Measurements from ENCODE around the gene LRRK1. TPM values are rescaled to one million over a fixed set of nuclear protein-coding genes. Genes with fewer than 3 reads are reported as not detected.

Gene LRRK1
- polyA plus RNA-seq, 2 of the 4 experiments (the other 2 are of a cell fraction) = 12.2 to 17.7 TPM

- no peak for TF ChIP-seq MAFK (IDR thresholded peaks at IDR 0.05; ENCODE audit: partially characterized antibody)
Observed at GRCh38 chr15:101049282-101049681, 130.1 kb downstream of the LRRK1 start (continued).

DNA sequence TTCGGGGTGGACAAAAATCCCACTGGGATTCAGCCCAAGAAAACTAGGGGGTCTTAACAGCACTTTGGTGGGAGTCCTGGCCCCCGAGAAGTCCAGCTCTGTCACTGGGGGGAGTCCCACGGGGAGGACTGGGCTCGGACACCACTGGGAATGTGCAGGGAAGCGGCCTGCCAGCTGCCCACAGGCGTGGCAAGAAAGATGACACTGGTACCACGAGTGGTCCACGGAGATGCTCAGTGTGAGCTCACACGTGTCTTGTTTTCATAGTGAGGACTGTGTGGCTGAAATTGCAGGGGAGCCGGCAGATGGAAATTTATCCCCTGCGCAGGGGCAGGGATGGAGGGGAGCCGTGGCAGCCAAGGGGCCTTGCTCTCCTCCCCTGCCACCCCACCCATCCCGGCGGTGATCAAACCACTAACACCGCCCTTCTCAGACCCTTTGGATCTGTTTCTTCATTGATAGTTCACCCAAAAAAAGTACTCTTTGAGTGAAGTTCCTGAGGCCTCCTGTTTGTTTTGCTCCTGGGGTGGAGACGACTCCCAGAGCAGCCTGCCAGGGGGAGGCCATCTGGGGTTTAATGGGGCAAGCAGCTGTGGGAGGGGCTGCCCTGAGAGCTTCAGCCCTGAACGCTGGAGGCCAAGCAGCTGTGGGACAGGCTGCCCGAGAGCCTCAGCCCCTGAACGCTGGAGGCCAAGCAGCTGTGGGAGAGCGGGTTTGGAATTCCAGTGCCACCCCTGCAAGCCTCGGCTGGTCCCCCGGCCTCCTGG is 130.9 kb downstream of the LRRK1 start:
- WGBS (ENCODE audit: missing lambda C conversion rate) = 87% methylated on average over 22 of the region's 22 CpGs
- no peak overlapping the region for H3K4me2 ChIP-seq

DNA sequence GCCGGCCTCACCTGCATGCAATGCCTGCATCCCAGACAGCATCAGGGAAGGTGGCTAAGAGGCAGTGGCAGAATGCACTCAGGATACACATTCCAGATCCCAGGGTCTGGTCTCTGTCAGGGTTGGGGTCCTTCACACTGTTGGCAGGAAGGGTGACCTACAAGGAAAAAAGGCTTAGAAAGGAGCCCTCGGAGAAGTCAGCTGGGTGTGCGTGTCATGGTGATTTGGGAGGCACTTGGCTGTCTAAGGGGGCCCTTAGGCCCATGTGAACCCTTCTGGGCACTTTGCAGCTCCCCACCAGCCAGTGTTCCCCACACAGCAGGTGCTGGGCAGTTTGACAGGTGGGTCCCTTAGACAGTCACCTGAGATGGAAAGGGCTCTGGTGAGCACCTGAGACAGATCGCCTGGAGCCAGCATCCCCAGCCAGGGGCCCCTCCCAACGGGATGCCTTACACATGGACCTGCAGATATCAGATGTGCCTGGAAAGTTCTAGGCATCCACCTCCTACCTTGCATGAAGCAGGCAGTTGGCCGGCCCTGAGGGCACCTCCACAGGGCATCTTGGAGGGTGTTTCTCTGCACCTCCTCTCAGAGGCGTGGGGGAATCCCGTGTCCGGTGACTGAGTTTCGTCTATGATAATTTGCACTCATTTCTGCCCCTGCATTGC is 131.6 kb downstream of the LRRK1 start:
- ChIA-PET POLR2A (interaction anchor here (0.5 kb wide), 1 partner anchor 201 kb away, joined by 3 read pairs; the partner anchor contains the start of gene CHSY1), CTCF (interaction anchor here (0.6 to 1.8 kb wide), 4 partner anchors 10 to 208 kb away, joined by 3 to 4 read pairs (median 3); no protein-coding TSS in a partner anchor)
- TF ChIP-seq REST (IDR thresholded peaks at IDR 0.05) (no peak), HMGXB4 (CRISPR knock-in tag; IDR thresholded peaks at IDR 0.05; ENCODE audit: borderline replicate concordance) (no peak), ELK1 (IDR thresholded peaks at IDR 0.05; ENCODE audit: low read depth, low read length) (no peak), CBX2 (IDR thresholded peaks at IDR 0.05; ENCODE audit: borderline replicate concordance, low read depth) (no peak)
- ATAC-seq = no peak
- Histone ChIP-seq H3K4me2 (no peak overlapping the region), H3K27ac (no peak overlapping the region), H3K4me3 (no peak overlapping the region), H3K4me1 (no peaks in the 10 kb centered on the region), H3K9me3 (no peaks in the 10 kb centered on the region)
- 76% methylated on average over 10 of the region's 10 CpGs for WGBS (ENCODE audit: missing lambda C conversion rate)
- DNase-seq (ENCODE audit: low read depth in 1 of 2, low spot score in 1 of 2) = no peak
- no peak for FAIRE-seq

More for the DNA sequence above, 130.9 kb downstream of the LRRK1 start:
- Histone ChIP-seq H3K27ac (no peak overlapping the region), H3K4me1 (no peaks in the 10 kb centered on the region), H3K9me3 (no peaks in the 10 kb centered on the region), H3K4me3 (no peak overlapping the region)
- ATAC-seq = no peak
- TF ChIP-seq JUN (IDR thresholded peaks at IDR 0.05) (no peak), JUNB (IDR thresholded peaks at IDR 0.05) (no peak), KDM5A (IDR thresholded peaks at IDR 0.05) (no peak), RAD21 (conservative IDR thresholded peaks at IDR 0.05 in 1 of 2, IDR thresholded peaks at IDR 0.05 in 1 of 2) (no peak), POLR2A (IDR thresholded peaks at IDR 0.05; ENCODE audit: low read length) (no peak), FOSL2 (IDR thresholded peaks at IDR 0.05) (no peak), FOSL2 (CRISPR knock-in tag; IDR thresholded peaks at IDR 0.05) (no peak)
- TF ChIP-seq, protein P1, sequence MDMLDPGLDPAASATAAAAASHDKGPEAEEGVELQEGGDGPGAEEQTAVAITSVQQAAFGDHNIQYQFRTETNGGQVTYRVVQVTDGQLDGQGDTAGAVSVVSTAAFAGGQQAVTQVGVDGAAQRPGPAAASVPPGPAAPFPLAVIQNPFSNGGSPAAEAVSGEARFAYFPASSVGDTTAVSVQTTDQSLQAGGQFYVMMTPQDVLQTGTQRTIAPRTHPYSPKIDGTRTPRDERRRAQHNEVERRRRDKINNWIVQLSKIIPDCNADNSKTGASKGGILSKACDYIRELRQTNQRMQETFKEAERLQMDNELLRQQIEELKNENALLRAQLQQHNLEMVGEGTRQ (IDR thresholded peaks at IDR 0.05) = no peak
- DNase-seq (ENCODE audit: low read depth in 1 of 2, low spot score in 1 of 2) = no peak
- POLR2A ChIA-PET = no interaction called here
- no peak for FAIRE-seq
- CTCF ChIA-PET = interaction anchor here (0.6 to 1.2 kb wide), 3 partner anchors 11 to 175 kb away, joined by 3 read pairs; no protein-coding TSS in a partner anchor

Data from A549 (cell line).